ENCODE results near the gene CAP2.
"Not testable (repeated sequence)": the region's sequence is repeated elsewhere in the genome, so short reads cannot be mapped to it uniquely, and the experiment has no call there.

CAP2 gene

DNA sequence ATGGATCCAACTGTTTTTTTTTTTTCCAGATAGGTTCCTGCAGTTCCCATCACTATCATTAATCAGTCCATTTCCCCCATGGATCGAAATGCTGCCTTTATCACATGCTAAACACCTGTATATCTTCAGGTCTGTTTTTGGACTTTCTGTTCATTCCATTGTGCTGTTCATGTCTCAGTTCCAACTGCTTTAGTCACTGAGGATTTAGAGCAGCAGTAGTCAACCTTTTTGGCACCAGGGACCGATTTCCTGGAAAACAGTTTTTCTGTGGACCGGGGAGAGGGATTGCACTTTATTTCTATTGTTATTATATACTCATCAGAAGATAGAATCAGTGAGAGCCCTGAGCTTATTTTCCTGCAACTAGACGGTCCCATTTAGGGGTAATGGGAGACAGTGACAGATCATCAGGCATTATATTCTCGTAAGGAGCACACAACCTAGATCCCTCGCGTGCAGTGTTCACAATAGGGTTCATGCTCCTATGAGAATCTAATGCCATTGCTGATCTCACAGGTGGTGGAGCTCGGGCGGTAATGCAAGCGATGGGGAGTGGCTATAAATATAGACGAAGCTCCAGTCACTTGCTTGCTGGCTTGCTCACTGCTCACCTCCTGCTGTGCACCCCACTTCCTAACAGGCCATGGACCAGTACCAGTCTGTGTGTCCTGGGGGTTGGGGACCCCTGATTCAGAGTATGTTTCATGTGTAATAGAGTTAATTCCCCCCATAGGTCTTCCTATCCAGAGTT, 46.0 kb downstream of the CAP2 start:
- TF ChIP-seq POLR2AphosphoS5 (IDR thresholded peaks at IDR 0.05; ENCODE audit: borderline replicate concordance, low read depth, low read length) (no peak), EZH2 (IDR thresholded peaks at IDR 0.05) (no peak), FOXP2 (optimal IDR thresholded peaks at IDR 0.05; ENCODE audit: control extremely low read depth, extremely low read length, insufficient read depth) (no peak)
- Histone ChIP-seq H3K9ac (ENCODE audit: insufficient read length) (no peak overlapping the region), H3K36me3 (ENCODE audit: insufficient read depth, low read length) (no peaks in the 10 kb centered on the region), H3K9me3 (ENCODE audit: low read depth, low read length) (no peaks in the 10 kb centered on the region), H3K4me3 (no peak overlapping the region), H3K27ac (no peak overlapping the region)
- DNase-seq (ENCODE audit: low read depth, low spot score), result no peak

DNA sequence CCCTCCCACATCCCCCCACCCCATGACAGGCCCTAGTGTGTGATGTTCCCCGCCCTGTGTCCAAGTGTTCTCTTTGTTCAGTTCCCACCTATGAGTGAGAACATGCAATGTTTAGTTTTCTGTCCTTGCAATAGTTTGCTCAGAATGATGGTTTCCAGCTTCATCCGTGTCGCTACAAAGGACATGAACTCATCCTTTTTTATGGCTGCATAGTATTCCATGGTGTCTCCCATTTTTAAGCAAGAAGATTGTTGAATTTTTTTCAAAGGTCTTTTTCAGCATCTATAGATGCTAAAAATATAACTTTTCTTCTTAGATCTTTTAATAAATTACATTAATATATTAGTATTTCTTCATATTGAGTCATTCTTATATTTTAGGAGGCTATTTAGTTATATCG, 47.4 kb downstream of the CAP2 start:
- DNase-seq (ENCODE audit: low read depth, low spot score); H3K4me3 ChIP-seq; H3K9ac ChIP-seq (ENCODE audit: insufficient read length); H3K36me3 ChIP-seq (ENCODE audit: insufficient read depth, low read length); H3K27ac ChIP-seq; H3K9me3 ChIP-seq (ENCODE audit: low read depth, low read length): not testable (repeated sequence)

DNA sequence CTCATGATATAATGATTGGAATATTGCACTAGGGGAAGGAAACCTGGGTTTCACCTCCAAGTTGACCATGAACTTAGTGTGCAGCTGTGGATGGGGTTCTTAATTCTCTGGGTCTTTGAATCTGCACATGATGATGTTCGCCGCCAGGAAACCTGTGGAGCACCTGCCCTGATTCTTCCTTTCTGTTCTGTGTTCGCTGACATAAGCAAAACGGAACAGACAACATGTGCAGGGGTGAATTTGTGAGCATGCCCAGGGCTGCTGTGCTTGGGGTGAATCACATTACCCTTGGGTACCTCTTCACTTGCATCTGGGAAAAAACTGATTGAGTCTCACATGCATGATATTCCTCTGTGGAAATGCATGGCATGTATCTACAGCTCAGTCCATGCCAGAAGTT, 48.8 kb downstream of the CAP2 start:
- Histone ChIP-seq H3K27ac (no peak overlapping the region), H3K4me3 (no peak overlapping the region), H3K9me3 (ENCODE audit: low read depth, low read length) (no peaks in the 10 kb centered on the region), H3K36me3 (ENCODE audit: insufficient read depth, low read length) (no peaks in the 10 kb centered on the region), H3K9ac (ENCODE audit: insufficient read length) (no peak overlapping the region)
- TF ChIP-seq EZH2 (IDR thresholded peaks at IDR 0.05) (no peak), FOXP2 (optimal IDR thresholded peaks at IDR 0.05; ENCODE audit: control extremely low read depth, extremely low read length, insufficient read depth) (no peak), POLR2AphosphoS5 (IDR thresholded peaks at IDR 0.05; ENCODE audit: borderline replicate concordance, low read depth, low read length) (no peak)
- no peak for DNase-seq (ENCODE audit: low read depth, low spot score)

DNA sequence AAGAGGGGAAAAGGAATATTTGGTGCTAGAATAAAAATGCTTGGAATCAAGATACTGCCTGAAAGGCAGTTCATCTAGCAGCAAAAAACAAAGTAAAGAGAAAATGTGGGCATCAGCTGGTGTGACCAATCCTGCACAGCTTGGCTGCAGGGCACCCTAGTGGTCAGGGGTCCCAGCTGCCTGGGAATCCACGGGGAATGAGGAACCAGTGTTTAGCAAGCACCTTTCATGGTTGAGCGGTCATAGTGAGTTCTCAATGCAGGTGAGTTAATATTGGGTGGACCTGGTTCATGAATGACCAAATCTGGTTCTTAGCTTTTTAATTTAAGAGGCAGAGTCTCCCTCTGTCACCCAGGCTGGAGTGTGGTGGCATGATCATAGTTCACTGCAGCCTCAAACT, 53.3 kb downstream of the CAP2 start:
- Histone ChIP-seq H3K4me3 (no peak overlapping the region), H3K36me3 (ENCODE audit: insufficient read depth, low read length) (no peaks in the 10 kb centered on the region), H3K9ac (ENCODE audit: insufficient read length) (no peak overlapping the region), H3K27ac (no peak overlapping the region), H3K9me3 (ENCODE audit: low read depth, low read length) (no peaks in the 10 kb centered on the region)
- TF ChIP-seq FOXP2 (optimal IDR thresholded peaks at IDR 0.05; ENCODE audit: control extremely low read depth, extremely low read length, insufficient read depth) (no peak), EZH2 (IDR thresholded peaks at IDR 0.05) (no peak), POLR2AphosphoS5 (IDR thresholded peaks at IDR 0.05; ENCODE audit: borderline replicate concordance, low read depth, low read length) (no peak)
- no peak for DNase-seq (ENCODE audit: low read depth, low spot score)

DNA sequence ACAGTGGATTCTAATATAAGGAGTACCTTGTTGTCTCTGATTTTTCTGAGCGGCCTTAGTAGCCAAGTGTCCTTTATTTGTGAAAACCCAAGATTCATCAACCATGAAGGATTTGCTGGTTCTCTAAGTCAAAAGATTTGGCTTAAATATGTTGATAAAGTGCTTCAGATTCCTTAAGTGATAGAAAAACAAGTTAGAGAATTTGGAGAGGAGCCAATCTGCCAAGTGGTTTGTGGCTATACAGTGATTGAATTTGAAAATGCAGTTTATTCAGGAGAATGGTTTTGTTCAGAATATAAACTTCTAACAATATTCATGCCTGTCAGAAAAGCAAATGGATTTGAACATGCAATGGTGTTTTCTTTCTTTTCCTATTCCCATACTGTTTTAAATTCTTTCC, 54.8 kb downstream of the CAP2 start:
- H3K9ac ChIP-seq (ENCODE audit: insufficient read length), result no peak overlapping the region
- TF ChIP-seq EZH2 (IDR thresholded peaks at IDR 0.05) (no peak), FOXP2 (optimal IDR thresholded peaks at IDR 0.05; ENCODE audit: control extremely low read depth, extremely low read length, insufficient read depth) (no peak), POLR2AphosphoS5 (IDR thresholded peaks at IDR 0.05; ENCODE audit: borderline replicate concordance, low read depth, low read length) (no peak)
- DNase-seq (ENCODE audit: low read depth, low spot score), result peak; percentile 47
- no peaks in the 10 kb centered on the region for H3K9me3 ChIP-seq (ENCODE audit: low read depth, low read length)
- no peaks in the 10 kb centered on the region for H3K36me3 ChIP-seq (ENCODE audit: insufficient read depth, low read length)
- no peak overlapping the region for H3K27ac ChIP-seq
- no peak overlapping the region for H3K4me3 ChIP-seq

DNA sequence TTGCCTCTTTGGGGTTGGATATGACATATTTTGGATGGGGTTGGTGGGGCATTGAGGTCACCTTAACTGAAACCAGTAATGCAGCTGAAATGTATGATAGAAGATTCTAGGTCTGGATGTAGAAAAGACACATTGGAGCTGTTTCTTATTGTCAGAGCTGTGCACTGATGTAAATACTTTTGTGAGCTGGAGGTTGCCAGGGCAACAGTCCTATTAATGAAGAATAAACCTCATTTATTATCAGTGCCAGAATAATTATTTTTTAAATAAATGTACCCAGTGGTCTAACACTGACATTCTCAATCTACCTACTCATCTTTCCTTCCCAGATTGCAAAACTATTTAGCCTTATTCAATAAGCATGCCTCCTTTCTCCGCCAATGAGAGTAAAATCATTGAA, 57.0 kb downstream of the CAP2 start:
- TF ChIP-seq POLR2AphosphoS5 (IDR thresholded peaks at IDR 0.05; ENCODE audit: borderline replicate concordance, low read depth, low read length), result no peak
- no peak for TF ChIP-seq EZH2 (IDR thresholded peaks at IDR 0.05)
- no peak for TF ChIP-seq FOXP2 (optimal IDR thresholded peaks at IDR 0.05; ENCODE audit: control extremely low read depth, extremely low read length, insufficient read depth)
- H3K4me3 ChIP-seq, result peak overlapping the region; percentile 9; the same call in 1 of the 2 replicates
- H3K9me3 ChIP-seq (ENCODE audit: low read depth, low read length), result no peaks in the 10 kb centered on the region
- no peaks in the 10 kb centered on the region for H3K36me3 ChIP-seq (ENCODE audit: insufficient read depth, low read length)
- no peak for DNase-seq (ENCODE audit: low read depth, low spot score)
- no peak overlapping the region for H3K27ac ChIP-seq
- no peak overlapping the region for H3K9ac ChIP-seq (ENCODE audit: insufficient read length)

DNA sequence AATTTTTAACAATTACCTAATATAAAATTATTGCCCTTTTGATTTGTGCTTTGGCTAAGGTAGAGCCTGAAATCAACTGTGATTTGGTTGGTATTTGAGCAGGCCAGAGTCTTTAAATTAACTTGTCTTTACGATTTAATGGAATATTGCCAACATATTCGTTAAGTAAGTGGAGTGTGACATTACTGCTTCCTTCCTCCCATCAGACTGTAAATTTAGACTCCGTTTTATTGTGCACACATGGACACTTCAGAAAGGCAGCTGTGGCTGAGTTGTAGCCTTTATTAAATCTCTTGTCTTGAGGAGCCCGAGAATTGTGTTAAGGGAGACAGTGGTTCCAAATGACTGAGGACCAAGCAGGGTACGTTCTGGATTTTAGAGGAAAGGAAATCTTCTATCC, 57.4 kb downstream of the CAP2 start:
- no peak for TF ChIP-seq FOXP2 (optimal IDR thresholded peaks at IDR 0.05; ENCODE audit: control extremely low read depth, extremely low read length, insufficient read depth)
- peak; percentile 63; the same call in 1 of the 2 replicates for TF ChIP-seq POLR2AphosphoS5 (IDR thresholded peaks at IDR 0.05; ENCODE audit: borderline replicate concordance, low read depth, low read length)
- no peak for TF ChIP-seq EZH2 (IDR thresholded peaks at IDR 0.05)
- Histone ChIP-seq H3K36me3 (ENCODE audit: insufficient read depth, low read length) (no peaks in the 10 kb centered on the region), H3K9ac (ENCODE audit: insufficient read length) (no peak overlapping the region)

DNA sequence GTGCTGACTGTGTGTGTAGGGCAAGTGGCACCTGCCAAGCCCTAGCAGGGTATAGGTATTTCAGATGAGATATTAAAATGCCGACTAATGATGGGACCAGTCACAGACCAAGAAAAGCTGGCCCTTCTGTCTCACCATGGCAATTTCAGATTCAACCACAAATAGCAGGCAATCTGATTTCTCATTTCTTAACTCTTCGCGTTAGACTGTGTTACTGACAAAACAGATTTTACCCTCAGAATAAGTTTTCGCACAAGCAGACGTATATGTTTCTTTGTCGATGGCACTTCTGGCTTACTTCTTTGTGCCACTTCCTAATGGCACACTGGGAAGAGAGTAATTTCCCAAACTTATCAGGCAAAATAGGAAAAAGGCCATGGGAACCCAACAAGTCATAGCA, 58.7 kb downstream of the CAP2 start:
- DNase-seq (ENCODE audit: low read depth, low spot score), result no peak
- no peak overlapping the region for H3K9ac ChIP-seq (ENCODE audit: insufficient read length)
- H3K4me3 ChIP-seq, result no peak overlapping the region
- H3K36me3 ChIP-seq (ENCODE audit: insufficient read depth, low read length), result no peaks in the 10 kb centered on the region
- H3K27ac ChIP-seq, result no peak overlapping the region
- no peak for TF ChIP-seq POLR2AphosphoS5 (IDR thresholded peaks at IDR 0.05; ENCODE audit: borderline replicate concordance, low read depth, low read length)
- TF ChIP-seq EZH2 (IDR thresholded peaks at IDR 0.05), result no peak
- no peak for TF ChIP-seq FOXP2 (optimal IDR thresholded peaks at IDR 0.05; ENCODE audit: control extremely low read depth, extremely low read length, insufficient read depth)
- H3K9me3 ChIP-seq (ENCODE audit: low read depth, low read length), result no peaks in the 10 kb centered on the region

More for the DNA sequence above, 57.4 kb downstream of the CAP2 start:
- DNase-seq (ENCODE audit: low read depth, low spot score), result peak; percentile 71
- Histone ChIP-seq H3K27ac (no peak overlapping the region), H3K9me3 (ENCODE audit: low read depth, low read length) (no peaks in the 10 kb centered on the region), H3K4me3 (peak overlapping the region; percentile 9; the same call in 1 of the 2 replicates)

All from SK-N-MC (cell line).